Trophoblast cell (in vitro differentiated cells and primary cell): ENCODE measurements around the gene RPP30.

Experiments used
- DNase-seq, 2 donors: peaks; one replicate each; pipeline ENCODE4 v3.0.0-alpha.2; 2016
- H2AFZ ChIP-seq: 2 replicates; pipeline ENCODE4 v1.6.1; 2013; ENCODE audit warnings: low read length, moderate library complexity, mild to moderate bottlenecking; ENCODE audit not compliant: insufficient read depth, poor library complexity
- H2AK5ac ChIP-seq: 2 replicates; pipeline ENCODE4 v1.6.1; 2013; ENCODE audit warnings: mild to moderate bottlenecking, low read length
- H2BK120ac ChIP-seq: 2 replicates; pipeline ENCODE4 v1.6.1; 2013; ENCODE audit warnings: low read length, mild to moderate bottlenecking, moderate library complexity; ENCODE audit not compliant: insufficient read depth, poor library complexity
- H2BK12ac ChIP-seq: 2 replicates; pipeline ENCODE4 v1.6.1; 2013; ENCODE audit warnings: mild to moderate bottlenecking, low read length, moderate library complexity
- H2BK5ac ChIP-seq: 2 replicates; pipeline ENCODE4 v1.6.1; 2013; ENCODE audit warnings: low read length, low read depth, moderate library complexity, mild to moderate bottlenecking; ENCODE audit not compliant: poor library complexity
- H3K14ac ChIP-seq: 2 replicates; pipeline ENCODE4 v1.6.1; 2013; ENCODE audit warnings: mild to moderate bottlenecking, low read length
- H3K18ac ChIP-seq: 2 replicates; pipeline ENCODE4 v1.6.1; 2013; ENCODE audit warnings: mild to moderate bottlenecking, low read length
- H3K23ac ChIP-seq: 2 replicates; pipeline ENCODE4 v1.6.1; 2013; ENCODE audit warnings: low read length
- H3K27ac ChIP-seq: 2 replicates; pipeline ENCODE4 v1.5.1; 2013; ENCODE audit warnings: low read depth, mild to moderate bottlenecking, inconsistent platforms, low read length, moderate library complexity
- H3K27me3 ChIP-seq: 2 replicates; pipeline ENCODE4 v1.6.1; 2013; ENCODE audit warnings: inconsistent platforms, mild to moderate bottlenecking, low read length, moderate library complexity; ENCODE audit not compliant: insufficient read depth
- H3K36me3 ChIP-seq, 2 experiments: 1 replicate in 1 of 2; 2 replicates in 1 of 2; pipeline ENCODE4 v1.6.1; 2013; ENCODE audit warnings: low read length in 2 of 2, mild to moderate bottlenecking in 2 of 2, moderate library complexity in 1 of 2; ENCODE audit not compliant: insufficient read depth in 2 of 2, control insufficient read depth in 1 of 2
- H3K4ac ChIP-seq: 2 replicates; pipeline ENCODE4 v1.6.1; 2013; ENCODE audit warnings: low read depth, mild to moderate bottlenecking, low read length, moderate library complexity
- H3K4me1 ChIP-seq, 2 experiments: 1 replicate in 1 of 2; 2 replicates in 1 of 2; pipeline ENCODE4 v1.6.1; 2013; ENCODE audit warnings: low read length in 2 of 2, mild to moderate bottlenecking in 2 of 2, moderate library complexity in 1 of 2; ENCODE audit not compliant: insufficient read depth in 2 of 2, control insufficient read depth in 1 of 2
- H3K4me2 ChIP-seq: 2 replicates; pipeline ENCODE4 v1.6.1; 2013; ENCODE audit warnings: inconsistent platforms, mild to moderate bottlenecking, low read length, moderate library complexity
- H3K4me3 ChIP-seq: 2 replicates; pipeline ENCODE4 v1.5.1; 2013; ENCODE audit warnings: mild to moderate bottlenecking, low read depth, low read length, inconsistent platforms
- H3K79me1 ChIP-seq: one replicate; pipeline ENCODE4 v1.6.1; 2013; ENCODE audit warnings: low read length
- H3K79me2 ChIP-seq: 2 replicates; pipeline ENCODE4 v1.6.1; 2013; ENCODE audit warnings: low read length, mild to moderate bottlenecking; ENCODE audit not compliant: control insufficient read depth, insufficient read depth, poor library complexity
- H3K9ac ChIP-seq: 2 replicates; pipeline ENCODE4 v1.6.1; 2013; ENCODE audit warnings: mild to moderate bottlenecking, low read length
- H3K9me3 ChIP-seq: 2 replicates; pipeline ENCODE4 v1.6.1; 2013; ENCODE audit warnings: low read depth, mild to moderate bottlenecking, control low read depth, inconsistent platforms, low read length; ENCODE audit not compliant: insufficient read depth
- H4K12ac ChIP-seq: 2 replicates; pipeline ENCODE4 v1.6.1; 2013; ENCODE audit warnings: low read depth, mild to moderate bottlenecking, low read length, moderate library complexity
- H4K8ac ChIP-seq: 2 replicates; pipeline ENCODE4 v1.6.1; 2013; ENCODE audit warnings: low read depth, mild to moderate bottlenecking, low read length, moderate library complexity
- H4K91ac ChIP-seq: one replicate; pipeline ENCODE4 v1.6.1; 2013; ENCODE audit warnings: low read depth, mild to moderate bottlenecking, low read length, moderate library complexity
- WGBS: extraction: QIAGEN DNeasy Blood & Tissue Kit; methylation state at CpG from one replicate; pipeline ENCODE4 v1.1.7; 2013; ENCODE audit warnings: missing lambda C conversion rate; ENCODE audit not compliant: insufficient read length, insufficient coverage; ENCODE audit errors: extremely low coverage; 5-methylcytosine and 5-hydroxymethylcytosine counted together

RPP30 gene

GRCh38 chr10:90925079-90926029 is 53.6 kb downstream of the RPP30 start:
- Histone ChIP-seq H3K79me2 (no peaks in the 10 kb centered on the region), H3K4ac (no peak overlapping the region), H2BK120ac (peak overlapping the region; percentile 21), H2AK5ac (no peak overlapping the region), H2BK5ac (no peak overlapping the region), H3K27ac (no peak overlapping the region), H3K36me3 (no peaks in the 10 kb centered on the region), H4K91ac (peak overlapping the region; percentile 1), H3K18ac (peak overlapping the region; percentile 11), H2BK12ac (peak overlapping the region; percentile 39), H3K4me3 (no peak overlapping the region), H3K4me1 (peaks cover 10 to 13% of the 10 kb centered on the region in 2 experiments), H3K9me3 (no peaks in the 10 kb centered on the region), H2AFZ (no peak overlapping the region), H4K8ac (no peak overlapping the region), H3K27me3 (no peaks in the 10 kb centered on the region), H4K12ac (no peak overlapping the region), H3K23ac (no peak overlapping the region), H3K9ac (no peak overlapping the region), H3K14ac (no peak overlapping the region), H3K79me1 (peaks cover 20% of the 10 kb centered on the region), H3K4me2 (no peak overlapping the region)
- no CpG with 5 or more reads among the region's 5 CpGs for WGBS
- no peak for DNase-seq

GRCh38 chr10:90927293-90927692 is 55.5 kb downstream of the RPP30 start:
- no peaks in the 10 kb centered on the region for H3K27me3 ChIP-seq
- DNase-seq: no peak
- WGBS: 100% methylated on average over 2 of the region's 2 CpGs

GRCh38 chr10:90929179-90929578 is 57.4 kb downstream of the RPP30 start:
- H4K8ac ChIP-seq: peak overlapping the region; percentile 50
- H3K9ac ChIP-seq: no peak overlapping the region
- no peak overlapping the region for H3K23ac ChIP-seq
- no peaks in the 10 kb centered on the region for H3K79me2 ChIP-seq
- H3K79me1 ChIP-seq: peaks cover 24% of the 10 kb centered on the region
- H2AK5ac ChIP-seq: peak overlapping the region; percentile 98
- no peaks in the 10 kb centered on the region for H3K27me3 ChIP-seq
- peak overlapping the region; percentile 89 for H2BK12ac ChIP-seq
- no peak for DNase-seq
- H3K4me2 ChIP-seq: no peak overlapping the region
- H3K18ac ChIP-seq: peak overlapping the region; percentile 54
- no peak overlapping the region for H4K12ac ChIP-seq
- no peak overlapping the region for H3K4me3 ChIP-seq
- H3K27ac ChIP-seq: peak overlapping the region; percentile 99
- no peak overlapping the region for H2AFZ ChIP-seq
- H2BK120ac ChIP-seq: peak overlapping the region; percentile 95
- no peaks in the 10 kb centered on the region for H3K9me3 ChIP-seq
- no peaks in the 10 kb centered on the region for H3K36me3 ChIP-seq
- no CpG with 5 or more reads among the region's 5 CpGs for WGBS
- H3K14ac ChIP-seq: peak overlapping the region; percentile 21
- peaks cover 12 to 18% of the 10 kb centered on the region in 2 experiments for H3K4me1 ChIP-seq
- peak overlapping the region; percentile 90 for H4K91ac ChIP-seq
- peak overlapping the region; percentile 37 for H2BK5ac ChIP-seq
- peak overlapping the region; percentile 86 for H3K4ac ChIP-seq

More at GRCh38 chr10:90927293-90927692, 55.5 kb downstream of the RPP30 start:
- H3K4me2 ChIP-seq: no peak overlapping the region
- H3K14ac ChIP-seq: no peak overlapping the region
- no peak overlapping the region for H4K8ac ChIP-seq
- no peak overlapping the region for H3K27ac ChIP-seq
- no peak overlapping the region for H2AK5ac ChIP-seq
- H3K79me1 ChIP-seq: peaks cover 25% of the 10 kb centered on the region
- no peak overlapping the region for H3K18ac ChIP-seq
- H2BK120ac ChIP-seq: no peak overlapping the region
- H3K23ac ChIP-seq: no peak overlapping the region
- no peak overlapping the region for H2AFZ ChIP-seq
- no peak overlapping the region for H4K91ac ChIP-seq
- no peak overlapping the region for H3K4ac ChIP-seq
- H4K12ac ChIP-seq: no peak overlapping the region
- peaks cover 12 to 18% of the 10 kb centered on the region in 2 experiments for H3K4me1 ChIP-seq
- no peaks in the 10 kb centered on the region for H3K9me3 ChIP-seq
- no peak overlapping the region for H2BK5ac ChIP-seq
- H3K36me3 ChIP-seq: no peaks in the 10 kb centered on the region
- no peak overlapping the region for H3K4me3 ChIP-seq
- H3K79me2 ChIP-seq: no peaks in the 10 kb centered on the region
- peak overlapping the region; percentile 53 for H2BK12ac ChIP-seq
- no peak overlapping the region for H3K9ac ChIP-seq

GRCh38 chr10:90930070-90930837 is 58.5 kb downstream of the RPP30 start:
- peak overlapping the region; percentile 72 for H4K8ac ChIP-seq
- H3K79me2 ChIP-seq: no peaks in the 10 kb centered on the region
- H2AK5ac ChIP-seq: peak overlapping the region; percentile 82
- peak overlapping the region; percentile 96 for H4K91ac ChIP-seq
- H3K18ac ChIP-seq: peak overlapping the region; percentile 49
- peak overlapping the region; percentile 36 for H3K4me2 ChIP-seq
- H3K4me3 ChIP-seq: no peak overlapping the region
- peak overlapping the region; percentile 98 for H2BK120ac ChIP-seq
- H2AFZ ChIP-seq: no peak overlapping the region
- DNase-seq: no peak
- H2BK5ac ChIP-seq: peak overlapping the region; percentile 97
- H3K23ac ChIP-seq: no peak overlapping the region
- peaks cover 12 to 22% of the 10 kb centered on the region in 2 experiments for H3K4me1 ChIP-seq
- peak overlapping the region; percentile 85 for H3K14ac ChIP-seq
- peak overlapping the region; percentile 92 for H2BK12ac ChIP-seq
- no peaks in the 10 kb centered on the region for H3K9me3 ChIP-seq
- H3K4ac ChIP-seq: peak overlapping the region; percentile 77
- peak overlapping the region; percentile 74 for H3K9ac ChIP-seq
- peaks cover 27% of the 10 kb centered on the region for H3K79me1 ChIP-seq
- peak overlapping the region; percentile 99 for H3K27ac ChIP-seq
- no peaks in the 10 kb centered on the region for H3K27me3 ChIP-seq
- peak overlapping the region; percentile 28 for H4K12ac ChIP-seq
- no peaks in the 10 kb centered on the region for H3K36me3 ChIP-seq
- WGBS: 92% methylated on average over 1 of the region's 5 CpGs
